NCI-H1048 (cell line): ENCODE data around the gene CTNNA2.
A peak's percentile ranks its signal among the peaks of the same experiment; 100 is the strongest.
"Not testable (repeated sequence)": the region's sequence is repeated elsewhere in the genome, so short reads cannot be mapped to it uniquely, and the experiment has no call there.

Experiments used
- DNase-seq: peaks from one replicate; lab custom pipeline; 2025; lab: John Stamatoyannopoulos, UW

CTNNA2 gene

GRCh38 chr2:80203929-80204328, 691.1 kb downstream of the CTNNA2 start:
- DNase-seq = not testable (repeated sequence)

DNA sequence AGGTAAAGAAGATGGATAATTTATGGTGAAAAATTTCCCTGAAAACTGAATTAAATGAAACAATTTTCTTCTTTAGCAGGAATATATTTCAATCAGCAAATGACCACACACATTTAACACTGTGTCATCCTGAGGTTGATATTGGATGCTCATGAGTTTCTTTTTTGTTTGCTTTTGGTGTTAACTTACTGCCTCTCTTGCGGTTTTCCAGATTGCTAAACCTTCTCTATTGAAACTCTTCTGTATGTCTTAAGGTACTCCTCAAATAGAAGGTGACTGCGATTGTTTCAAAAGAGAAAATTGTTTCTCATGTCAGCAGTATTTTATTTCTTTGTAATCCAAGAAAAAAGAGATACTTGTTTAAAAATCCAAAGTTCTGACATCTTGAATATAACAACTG, 692.6 kb downstream of the CTNNA2 start:
- DNase-seq = no peak

DNA sequence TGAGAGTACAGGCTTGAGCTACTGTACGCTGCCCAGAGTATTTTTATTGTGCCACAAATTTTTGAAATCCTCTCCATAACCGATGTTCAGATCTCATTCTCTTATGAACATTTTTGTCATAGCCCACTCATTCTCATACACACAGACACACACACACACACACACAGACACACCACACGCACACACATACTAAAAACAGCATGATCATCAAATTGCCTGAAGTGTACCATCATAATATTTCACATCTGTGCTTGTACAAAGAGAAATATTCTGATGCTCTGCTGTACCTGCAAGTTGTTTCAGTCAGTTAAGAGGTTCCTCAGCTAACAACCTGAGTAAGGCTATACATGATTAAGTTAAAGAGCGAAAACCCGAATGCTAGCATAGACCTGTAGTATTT, 696.6 kb downstream of the CTNNA2 start:
- DNase-seq = no peak

DNA sequence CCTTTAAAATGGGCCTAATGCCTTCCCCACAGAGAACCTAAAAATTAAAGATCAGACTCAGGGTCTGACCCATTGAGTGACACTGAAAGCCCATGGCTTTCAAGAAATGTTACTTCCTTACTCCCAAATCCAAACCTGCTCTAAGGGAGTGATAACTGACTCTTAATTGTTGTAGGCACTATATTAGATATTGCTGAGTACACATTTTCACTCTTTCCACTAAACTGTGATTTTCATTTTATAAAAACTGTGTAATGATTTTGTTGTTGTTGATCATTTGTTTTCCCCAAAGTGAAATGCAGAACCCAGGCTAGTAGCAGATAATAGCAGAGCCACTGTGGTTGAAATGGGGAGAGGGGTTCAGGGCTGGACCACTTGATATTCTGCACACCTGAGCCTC, 704.6 kb downstream of the CTNNA2 start:
- no peak for DNase-seq

DNA sequence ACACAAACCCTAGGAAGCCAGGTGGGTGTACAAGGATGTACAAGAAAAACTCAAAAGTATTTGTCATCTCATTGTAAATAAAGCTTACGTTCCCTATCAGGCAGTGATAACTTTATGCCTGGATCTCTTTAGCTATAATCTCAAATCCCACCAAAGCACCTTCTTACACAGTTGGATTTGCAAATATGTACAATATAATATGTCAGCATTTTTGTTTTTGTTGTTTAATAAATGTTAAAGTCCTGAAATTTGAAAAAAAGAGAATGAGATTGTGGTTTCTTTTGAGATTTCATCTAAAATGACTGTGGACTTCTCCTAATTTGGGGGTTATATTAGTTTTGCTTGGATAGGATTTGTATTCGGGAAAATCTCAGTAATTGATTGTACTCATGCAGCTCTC, 709.8 kb downstream of the CTNNA2 start:
- DNase-seq = no peak

DNA sequence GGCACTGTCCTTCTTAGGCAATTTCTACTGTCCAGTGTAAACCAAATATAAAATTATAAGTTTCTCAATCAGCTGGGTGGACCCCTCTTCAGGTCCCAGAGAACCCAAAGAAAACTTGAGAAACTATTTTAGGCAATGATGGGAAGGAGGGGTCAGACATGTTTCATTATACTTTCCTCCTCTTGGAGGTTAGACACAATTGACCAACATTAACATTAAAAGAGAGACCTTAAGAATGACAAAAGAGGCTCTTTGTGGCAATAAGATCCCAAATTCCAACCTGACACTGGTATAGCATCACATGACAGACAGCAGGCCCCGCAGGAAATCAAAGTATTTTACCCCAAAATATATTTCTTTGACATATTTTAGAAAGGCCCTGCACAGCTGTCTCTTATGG, 718.6 kb downstream of the CTNNA2 start:
- DNase-seq = no peak

GRCh38 chr2:80233333-80233732, 720.5 kb downstream of the CTNNA2 start:
- DNase-seq = no peak

DNA sequence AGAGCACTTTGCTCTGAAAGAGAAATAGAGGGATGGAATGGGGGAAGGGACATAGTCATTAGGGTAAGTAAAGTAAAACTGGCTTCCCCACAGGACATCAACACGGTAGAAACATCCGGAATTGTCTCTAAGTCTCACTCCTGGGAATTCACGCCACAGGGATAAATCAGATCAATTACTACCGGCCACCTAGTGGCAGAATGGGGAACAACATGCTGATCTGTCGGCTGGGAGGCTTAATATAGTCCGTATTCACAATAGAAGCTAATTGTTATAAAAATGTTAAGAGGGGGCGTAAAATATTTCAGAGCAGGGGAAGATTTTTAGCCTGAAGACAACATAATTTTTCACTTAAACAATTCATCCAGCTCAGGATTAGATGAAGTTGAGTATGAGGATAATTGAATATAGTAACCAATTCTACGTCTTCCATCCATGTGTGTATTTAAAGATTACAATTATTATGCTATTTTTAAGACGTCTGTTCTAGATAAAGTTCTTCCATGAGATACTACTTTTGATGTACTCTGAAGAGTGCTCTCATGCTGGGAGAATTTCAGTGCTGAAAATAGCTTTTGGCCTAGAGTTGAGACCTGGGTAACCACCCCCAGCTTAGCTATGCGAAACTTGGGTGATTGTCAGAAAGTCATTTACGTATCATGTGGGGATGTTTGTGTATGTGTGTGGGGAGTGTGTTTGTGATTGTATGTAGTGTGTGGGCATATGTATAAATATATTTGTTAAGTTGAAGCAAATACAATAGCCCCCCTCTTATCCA, 726.0 kb downstream of the CTNNA2 start:
- peak; percentile 1 for DNase-seq

DNA sequence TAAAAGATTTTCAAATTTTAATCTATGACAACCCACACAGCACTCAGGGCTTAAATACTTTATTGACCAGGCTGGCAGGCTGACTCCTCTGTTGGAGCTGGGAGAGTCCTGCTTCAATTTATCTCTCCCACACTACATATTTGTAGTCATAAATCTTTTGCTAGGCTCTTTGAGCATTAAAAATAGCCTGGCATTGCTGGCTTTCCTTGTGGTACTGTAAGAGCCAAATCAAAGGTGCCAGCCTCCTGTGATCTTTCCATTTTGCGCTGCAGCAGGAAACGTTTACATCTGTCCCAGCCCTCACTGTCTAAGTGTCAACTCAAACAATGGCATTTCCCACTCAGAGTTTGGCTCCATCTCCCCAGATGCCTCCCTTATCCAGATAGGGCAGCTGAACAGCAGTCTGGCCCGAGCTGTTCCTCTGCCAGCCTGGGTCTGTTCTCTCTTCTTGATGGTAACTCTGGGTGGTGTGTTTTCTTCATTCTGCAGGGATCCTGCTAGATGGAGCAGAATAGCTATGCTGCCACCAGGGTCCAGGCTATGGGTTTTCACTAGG, 729.6 kb downstream of the CTNNA2 start:
- no peak for DNase-seq

DNA sequence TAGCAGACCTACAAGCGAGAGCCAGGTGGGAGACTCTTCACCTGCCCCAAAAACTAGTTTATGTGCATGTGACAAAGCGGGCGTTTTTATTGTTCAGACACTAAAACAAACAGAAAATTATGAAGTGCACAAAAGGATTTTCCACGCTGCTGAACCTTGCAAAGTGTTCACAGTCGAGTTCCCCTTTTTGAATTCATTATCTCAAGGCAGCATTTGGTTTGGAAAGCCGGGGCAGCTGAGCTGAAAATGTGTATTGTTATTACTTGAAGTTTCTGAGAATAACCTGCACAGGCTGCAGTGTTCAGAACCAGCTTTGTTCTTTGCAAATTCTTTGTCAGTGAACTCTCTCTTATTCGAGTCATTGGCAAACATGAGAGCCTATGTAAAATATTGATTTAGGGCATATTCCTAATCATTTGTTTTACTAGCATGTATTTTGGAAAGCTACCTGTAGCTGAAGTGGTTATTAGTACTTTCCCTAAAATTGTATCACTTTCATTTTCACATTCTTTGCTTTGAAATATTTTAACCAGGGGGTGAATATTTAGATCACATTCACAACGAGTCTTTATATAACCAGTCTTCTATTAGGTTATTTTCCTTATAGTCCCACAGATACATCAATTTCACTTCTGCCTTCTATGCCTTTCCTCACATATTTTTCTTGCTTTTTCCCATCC, 732.2 kb downstream of the CTNNA2 start:
- DNase-seq = no peak

GRCh38 chr2:80246534-80246933, 733.7 kb downstream of the CTNNA2 start:
- DNase-seq = no peak

GRCh38 chr2:80247339-80247738, 734.5 kb downstream of the CTNNA2 start:
- no peak for DNase-seq

DNA sequence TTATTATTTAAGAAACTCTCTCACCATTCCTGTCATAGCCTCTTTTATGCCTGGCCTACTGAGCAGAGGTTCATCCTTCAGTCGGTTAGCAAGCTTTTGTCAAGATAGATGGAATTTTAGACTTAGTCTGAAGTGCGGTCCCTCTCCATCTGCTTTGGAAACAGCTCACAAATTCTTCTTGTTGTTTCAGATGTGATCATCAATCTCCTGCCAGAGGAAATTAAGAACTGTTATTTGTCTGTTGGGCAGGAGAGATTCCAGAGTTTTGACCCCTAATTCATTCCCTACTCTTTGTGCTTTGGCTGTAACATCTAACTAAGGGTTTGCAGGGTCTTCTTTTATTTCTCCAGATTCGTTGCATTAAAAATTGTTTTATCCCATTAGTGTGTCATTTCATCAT, 735.3 kb downstream of the CTNNA2 start:
- DNase-seq = no peak

DNA sequence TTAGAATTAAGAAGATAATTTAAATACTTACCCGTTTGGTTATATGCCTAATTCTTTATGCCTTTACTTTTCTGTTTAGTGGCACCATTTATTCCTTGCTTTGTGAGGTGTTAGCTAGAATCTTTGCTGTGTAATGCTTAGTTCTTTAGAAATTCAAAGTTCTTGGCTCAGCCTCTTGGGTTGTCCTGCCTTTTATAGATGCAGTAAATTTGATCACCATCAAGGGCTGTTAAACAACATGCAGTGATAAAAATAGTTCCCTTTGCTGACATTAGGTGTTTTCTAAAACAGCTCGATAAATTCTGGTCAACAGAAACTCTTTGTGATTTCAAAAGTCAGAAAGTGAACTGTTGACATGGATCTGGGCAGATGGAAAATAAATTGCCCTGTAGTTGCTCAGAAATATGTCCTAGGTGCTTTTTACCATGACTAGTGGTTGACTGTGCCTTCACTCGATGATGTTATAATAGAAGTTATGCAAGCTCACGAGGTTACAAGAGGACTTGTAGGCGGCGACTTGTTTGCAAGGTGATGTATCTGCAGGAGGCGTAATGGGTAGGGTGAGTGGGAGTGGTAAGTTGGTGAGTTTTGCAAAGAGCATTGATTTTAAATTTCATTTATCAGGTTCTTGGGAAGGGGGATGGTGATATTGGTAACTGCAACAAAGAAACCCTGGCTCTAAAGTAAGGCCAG, 739.6 kb downstream of the CTNNA2 start:
- DNase-seq = no peak

GRCh38 chr2:80255918-80256781, 743.3 kb downstream of the CTNNA2 start:
- DNase-seq = peak; percentile 1

DNA sequence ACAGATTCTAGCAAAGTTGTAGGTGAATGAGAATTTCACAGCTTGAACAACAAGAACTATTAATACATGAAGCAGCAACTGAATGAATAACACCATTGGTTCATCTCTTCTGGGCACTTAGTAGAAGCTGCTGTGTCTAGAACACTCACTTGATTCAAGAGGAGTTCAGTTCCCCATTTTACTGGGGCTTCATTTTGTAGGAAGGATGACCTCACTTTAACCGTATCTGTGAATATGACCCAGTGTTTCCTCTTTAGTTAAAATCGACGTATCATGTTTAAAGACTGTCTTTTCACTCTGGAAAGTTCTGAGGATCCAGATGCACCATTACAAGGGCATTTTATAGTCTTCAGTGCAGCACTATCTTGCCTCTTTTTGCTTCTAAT, 743.9 kb downstream of the CTNNA2 start:
- no peak for DNase-seq

DNA sequence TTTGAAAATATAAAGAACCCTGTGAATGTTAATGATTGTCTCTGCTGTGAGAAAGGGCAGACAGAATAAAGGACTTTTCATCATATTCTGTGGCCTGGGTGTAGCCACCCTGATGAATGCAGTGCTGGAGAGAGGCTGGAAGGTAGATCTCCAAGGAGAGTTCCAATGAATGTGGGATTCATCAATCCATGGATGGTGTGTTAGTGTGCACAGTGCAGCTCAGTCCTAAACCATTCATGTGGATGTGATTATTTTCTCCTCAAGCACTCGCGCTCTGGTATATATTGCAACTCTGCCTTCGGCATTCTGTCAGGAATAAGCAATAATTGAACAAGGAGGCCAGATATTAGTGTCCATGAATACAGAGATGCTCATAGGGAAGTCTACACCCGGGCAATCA, 744.6 kb downstream of the CTNNA2 start:
- no peak for DNase-seq

DNA sequence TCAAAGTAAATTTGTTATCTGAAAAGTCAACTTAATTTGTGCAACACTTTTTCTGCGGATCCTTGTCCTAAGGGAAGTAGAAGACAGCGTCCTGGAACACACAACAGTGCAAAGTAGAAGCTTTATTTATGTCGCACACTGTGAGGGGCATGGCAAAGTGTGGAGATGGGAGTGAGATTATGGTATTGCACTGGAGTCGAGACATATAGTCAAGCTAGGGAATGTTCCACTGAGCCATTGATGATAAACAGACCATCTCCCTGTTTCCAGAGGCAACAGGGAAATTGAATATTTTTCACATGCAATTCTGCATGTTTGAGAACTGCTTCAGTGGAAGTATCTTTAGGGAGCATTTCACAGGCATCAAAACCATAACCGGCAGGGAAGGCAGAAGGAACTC, 745.5 kb downstream of the CTNNA2 start:
- DNase-seq = no peak

- DNase-seq = no peak
Measured at GRCh38 chr2:80258793-80259192, 745.9 kb downstream of the CTNNA2 start.

DNA sequence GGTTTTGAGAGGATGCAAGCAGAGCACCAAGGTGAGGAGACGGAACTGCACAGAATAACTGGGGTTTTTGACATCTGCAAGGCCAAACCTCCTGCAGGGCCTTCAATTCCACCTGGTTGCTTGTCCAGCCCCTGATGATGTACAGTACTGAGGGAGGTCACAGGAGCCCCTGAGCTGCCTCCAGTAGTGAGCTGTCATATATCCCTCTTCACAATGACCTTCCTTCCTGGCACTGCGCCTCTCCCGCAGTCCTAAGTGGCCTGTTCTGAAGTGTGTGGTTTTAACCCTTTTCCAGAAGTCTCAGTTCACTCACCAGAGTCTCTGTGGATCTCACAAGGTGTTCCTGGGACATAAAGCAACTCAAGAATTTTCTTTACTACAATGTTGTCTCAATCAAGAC, 746.4 kb downstream of the CTNNA2 start:
- DNase-seq = no peak

GRCh38 chr2:80266231-80266630, 753.4 kb downstream of the CTNNA2 start:
- DNase-seq = no peak

DNA sequence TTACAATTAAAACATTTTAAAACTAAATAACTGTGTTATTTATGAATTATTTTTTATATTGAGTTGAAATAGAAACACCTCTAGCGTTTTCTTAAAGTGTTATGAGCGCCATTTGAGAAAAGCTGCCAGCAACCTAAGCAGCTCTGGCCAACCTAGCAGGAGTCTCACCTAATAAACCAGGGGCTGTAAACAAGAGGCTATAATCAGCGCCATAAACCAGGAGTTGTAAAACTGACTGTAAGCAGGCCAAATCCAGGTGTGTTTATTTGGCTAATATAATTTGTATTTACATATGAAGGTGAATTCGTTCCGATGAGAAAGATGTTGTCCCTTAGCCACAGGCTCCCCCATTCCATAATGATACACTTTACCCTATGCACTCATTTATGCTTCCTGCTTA, 757.0 kb downstream of the CTNNA2 start:
- no peak for DNase-seq
